Ascending aorta (tissue), 2 donors: Measurements from ENCODE around the gene PODNL1. TPM values are rescaled to one million over a fixed set of nuclear protein-coding genes. Genes with fewer than 3 reads are reported as not detected.

Experiments used
- DNase-seq, 2 donors: peaks; one replicate each; pipeline ENCODE4 v3.0.0-alpha.2; 2019; ENCODE audit warnings: low spot score in 2 of 2
- H3K27ac ChIP-seq, 2 donors: fragments of 200-600 bp; sonication (generic); one replicate each; pipeline ENCODE4 v1.5.1; 2016 to 2017; ENCODE audit warnings: mild to moderate bottlenecking in 1 of 2
- H3K27me3 ChIP-seq: fragments of 200-600 bp; sonication (generic); one replicate; pipeline ENCODE4 v1.5.1; 2017
- H3K36me3 ChIP-seq, 2 donors: fragments of 200-600 bp; sonication (generic); one replicate each; pipeline ENCODE4 v1.5.1; 2016
- H3K4me1 ChIP-seq, 2 donors: fragments of 200-600 bp; sonication (generic); one replicate each; pipeline ENCODE4 v1.5.1; 2016 to 2017; ENCODE audit warnings: mild to moderate bottlenecking in 1 of 2
- H3K4me3 ChIP-seq, 2 donors: fragments of 200-600 bp; sonication (generic); one replicate each; pipeline ENCODE4 v1.5.1; 2016 to 2017; ENCODE audit warnings: mild to moderate bottlenecking in 1 of 2
- H3K9me3 ChIP-seq, 2 donors: fragments of 200-600 bp; sonication (generic); one replicate each; pipeline ENCODE4 v1.5.1; 2016
- intact Hi-C: fragments of 100-400 bp; cut with DNase I; formaldehyde crosslinking; loops from one replicate; pipeline ENCODE4 v1.15.1; 2023
- total RNA-seq: library from RNA; depleted of rRNA; stranded (reverse); fragments of >200 nt; gene quantifications from one replicate; pipeline ENCODE4 v1.1.0, GENCODE V29; 2016
- TF ChIP-seq, protein P1 (sequence below), 3 experiments: fragments of 200-600 bp in 2 of 3; fragments of 450-650 bp in 1 of 3; sonication (generic) in 2 of 3; IDR thresholded peaks; one replicate each; pipeline ENCODE4 v1.5.1; 2016 to 2019; ENCODE audit warnings: antibody characterized with exemption in 3 of 3, mild to moderate bottlenecking in 1 of 3, moderate library complexity in 1 of 3

The PODNL1 gene
- total RNA-seq, 1 donor from 2014 or later, result 12.9 TPM

DNA sequence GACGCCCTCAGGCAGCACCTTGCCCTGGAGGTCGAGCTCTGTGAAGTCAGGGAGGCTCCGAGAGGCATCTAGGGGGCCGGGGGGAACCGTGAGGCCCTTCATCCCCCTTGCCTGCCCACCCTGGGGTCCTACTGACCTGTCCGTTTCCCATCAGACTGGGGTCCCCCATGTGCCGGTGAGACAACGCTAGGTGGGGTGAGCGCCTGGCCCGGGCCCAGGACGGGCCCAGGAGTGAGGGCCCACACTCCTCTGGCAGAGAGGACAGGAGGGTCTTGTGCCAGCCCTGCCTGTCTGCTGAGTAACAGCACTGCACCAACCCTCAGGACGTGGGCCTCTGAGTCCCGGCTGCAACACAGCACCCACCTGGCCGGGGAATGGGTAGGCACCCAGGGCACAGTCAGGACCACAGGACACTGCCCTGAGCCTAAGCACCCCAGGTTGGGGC is 28.5 kb upstream of the PODNL1 start:
- intact Hi-C loops, result no loop called here
- TF ChIP-seq, protein P1, sequence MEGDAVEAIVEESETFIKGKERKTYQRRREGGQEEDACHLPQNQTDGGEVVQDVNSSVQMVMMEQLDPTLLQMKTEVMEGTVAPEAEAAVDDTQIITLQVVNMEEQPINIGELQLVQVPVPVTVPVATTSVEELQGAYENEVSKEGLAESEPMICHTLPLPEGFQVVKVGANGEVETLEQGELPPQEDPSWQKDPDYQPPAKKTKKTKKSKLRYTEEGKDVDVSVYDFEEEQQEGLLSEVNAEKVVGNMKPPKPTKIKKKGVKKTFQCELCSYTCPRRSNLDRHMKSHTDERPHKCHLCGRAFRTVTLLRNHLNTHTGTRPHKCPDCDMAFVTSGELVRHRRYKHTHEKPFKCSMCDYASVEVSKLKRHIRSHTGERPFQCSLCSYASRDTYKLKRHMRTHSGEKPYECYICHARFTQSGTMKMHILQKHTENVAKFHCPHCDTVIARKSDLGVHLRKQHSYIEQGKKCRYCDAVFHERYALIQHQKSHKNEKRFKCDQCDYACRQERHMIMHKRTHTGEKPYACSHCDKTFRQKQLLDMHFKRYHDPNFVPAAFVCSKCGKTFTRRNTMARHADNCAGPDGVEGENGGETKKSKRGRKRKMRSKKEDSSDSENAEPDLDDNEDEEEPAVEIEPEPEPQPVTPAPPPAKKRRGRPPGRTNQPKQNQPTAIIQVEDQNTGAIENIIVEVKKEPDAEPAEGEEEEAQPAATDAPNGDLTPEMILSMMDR (IDR thresholded peaks at IDR 0.05), result no peak

DNA sequence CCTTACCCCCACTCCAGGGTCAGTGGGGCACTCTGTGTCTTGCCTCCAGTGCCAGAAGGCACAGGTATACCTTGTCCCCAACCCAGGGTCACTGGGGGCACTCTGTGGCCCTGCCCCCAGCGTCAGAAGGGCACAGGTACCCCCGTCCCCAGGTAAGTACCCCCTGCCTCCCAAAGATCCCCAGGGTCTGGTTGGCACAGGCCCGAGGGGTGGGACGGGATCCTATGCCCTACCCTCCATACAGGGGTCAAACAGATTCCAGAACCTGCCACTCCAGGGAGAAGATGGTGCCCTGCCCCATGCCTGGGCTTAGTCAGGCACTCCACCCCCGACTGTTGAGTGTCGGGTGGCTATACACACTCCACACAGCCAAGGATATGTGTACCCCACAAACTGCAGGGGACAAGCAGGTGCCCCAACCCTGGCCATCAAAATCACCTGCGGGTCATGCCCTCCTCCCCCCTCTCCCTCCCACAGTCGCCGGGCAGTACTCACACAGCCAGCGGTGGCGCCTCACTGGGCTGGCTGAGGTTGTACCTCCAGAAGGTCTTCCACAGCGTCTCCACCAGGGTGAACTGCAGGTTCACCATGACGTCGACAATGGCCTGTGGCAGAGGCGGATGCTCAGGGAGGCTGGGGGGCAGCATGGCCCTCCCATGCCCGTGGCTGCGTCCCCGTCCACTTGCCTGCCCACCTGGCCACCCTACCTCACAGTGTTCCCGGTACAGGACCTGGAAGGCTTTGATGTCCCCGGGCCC is 27.9 kb upstream of the PODNL1 start:
- Histone ChIP-seq H3K4me3 (no peak overlapping the region), H3K27ac (no peak overlapping the region), H3K4me1 (no peaks in the 10 kb centered on the region), H3K9me3 (no peaks in the 10 kb centered on the region), H3K27me3 (no peaks in the 10 kb centered on the region), H3K36me3 (peaks cover 55 to 68% of the 10 kb centered on the region in 2 donors)
- TF ChIP-seq, protein P1 (IDR thresholded peaks at IDR 0.05), result no peak
- intact Hi-C loops, result no loop called here
- DNase-seq, result no peak

More for the DNA sequence above, 28.5 kb upstream of the PODNL1 start:
- Histone ChIP-seq H3K4me1 (no peaks in the 10 kb centered on the region), H3K36me3 (peaks cover 56 to 64% of the 10 kb centered on the region in 2 donors), H3K27me3 (no peaks in the 10 kb centered on the region), H3K27ac (no peak overlapping the region), H3K9me3 (no peaks in the 10 kb centered on the region), H3K4me3 (no peak overlapping the region)
- no peak for DNase-seq

DNA sequence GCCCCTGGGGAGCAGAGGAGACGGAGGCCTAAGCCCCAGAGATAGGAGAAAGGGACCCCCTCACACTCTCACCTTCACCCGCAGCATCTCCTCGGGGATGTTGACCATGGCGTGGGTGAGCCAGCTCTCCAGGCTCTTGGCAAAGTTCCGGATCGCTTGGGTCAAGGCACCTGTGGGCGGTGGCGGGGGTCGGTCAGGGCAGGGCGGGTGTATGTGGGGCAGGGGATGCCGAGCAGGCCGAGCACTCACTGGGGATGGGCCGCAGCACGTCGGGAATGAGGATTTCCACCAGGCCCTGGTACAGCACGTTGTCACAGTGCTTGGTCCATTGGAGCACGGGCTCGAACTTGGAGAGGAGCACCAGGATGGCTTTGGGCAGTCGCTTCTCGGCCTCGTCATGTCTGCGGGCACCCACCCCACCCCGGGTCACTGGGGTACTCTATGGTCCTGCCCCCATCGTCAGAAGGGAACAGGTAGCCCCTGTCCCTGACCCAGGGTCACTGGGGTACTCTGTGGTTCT is 27.2 kb upstream of the PODNL1 start:
- intact Hi-C loops, result no loop called here
- Histone ChIP-seq H3K27me3 (no peaks in the 10 kb centered on the region), H3K4me1 (no peaks in the 10 kb centered on the region), H3K9me3 (no peaks in the 10 kb centered on the region), H3K36me3 (peaks cover 60 to 75% of the 10 kb centered on the region in 2 donors), H3K4me3 (no peak overlapping the region), H3K27ac (no peak overlapping the region)
- TF ChIP-seq, protein P1 (IDR thresholded peaks at IDR 0.05), result no peak
- no peak for DNase-seq

DNA sequence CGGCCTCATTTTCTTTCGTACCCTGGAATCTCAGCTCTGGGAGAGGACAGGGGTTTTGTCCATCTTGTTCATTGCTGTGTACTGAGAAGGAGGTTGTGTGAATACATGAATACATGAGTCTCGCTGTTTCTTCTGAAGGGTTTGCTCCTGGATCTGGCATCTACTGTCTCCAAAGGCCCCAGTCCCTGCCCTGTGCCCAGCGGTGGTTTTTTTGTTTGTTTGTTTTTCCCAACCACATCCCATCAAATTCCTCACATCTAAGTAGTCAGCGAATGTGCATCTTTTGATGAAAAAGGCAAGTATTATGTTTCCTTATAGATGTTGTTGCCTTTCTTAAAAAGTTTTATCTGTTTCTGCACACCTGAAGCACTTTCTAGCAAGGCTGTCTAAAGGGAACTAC is 26.6 kb upstream of the PODNL1 start:
- Histone ChIP-seq H3K27ac (no peak overlapping the region), H3K4me3 (no peak overlapping the region), H3K27me3 (no peaks in the 10 kb centered on the region), H3K4me1 (no peaks in the 10 kb centered on the region), H3K9me3 (no peaks in the 10 kb centered on the region), H3K36me3 (peaks cover 65 to 76% of the 10 kb centered on the region in 2 donors)
- intact Hi-C loops, result no loop called here
- no peak for DNase-seq
- TF ChIP-seq, protein P1 (IDR thresholded peaks at IDR 0.05), result no peak

DNA sequence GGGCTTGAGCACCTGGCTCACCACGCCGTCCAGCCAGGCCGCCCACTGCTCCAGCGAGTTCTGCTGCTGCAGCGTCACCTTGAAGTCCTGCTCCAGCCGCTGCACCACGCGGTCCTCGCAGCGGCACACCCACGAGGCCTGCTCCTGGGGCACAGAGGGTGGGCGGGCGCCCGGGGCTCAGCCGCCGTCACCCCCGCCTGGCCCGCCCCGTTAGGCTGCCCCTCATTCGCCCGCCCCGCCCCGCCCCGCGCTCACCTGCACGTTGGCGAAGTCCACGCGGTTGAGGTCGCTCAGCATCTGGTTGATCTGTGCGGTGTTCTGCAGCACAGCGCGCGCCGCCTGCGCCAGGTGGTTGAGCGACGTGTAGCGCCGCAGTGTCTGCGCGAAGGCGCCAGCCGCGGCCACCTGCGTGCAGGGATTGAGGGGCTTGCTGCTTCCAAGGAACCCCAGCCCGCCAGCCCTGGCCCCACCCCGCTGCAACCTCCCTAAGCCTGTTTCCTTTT is 25.4 kb upstream of the PODNL1 start:
- Histone ChIP-seq H3K36me3 (peaks cover 63 to 76% of the 10 kb centered on the region in 2 donors), H3K9me3 (no peaks in the 10 kb centered on the region), H3K4me1 (no peaks in the 10 kb centered on the region), H3K27ac (no peak overlapping the region), H3K4me3 (no peak overlapping the region), H3K27me3 (no peaks in the 10 kb centered on the region)
- TF ChIP-seq, protein P1 (IDR thresholded peaks at IDR 0.05), result no peak
- no peak for DNase-seq
- intact Hi-C loops, result no loop called here
